ENCODE measurements around the gene TDRD12.

GRCh38 chr19:32808236-32808635, 88.7 kb downstream of the TDRD12 start:
- TF ChIP-seq CTCF (IDR thresholded peaks at IDR 0.05) = no peak
- no peak for TF ChIP-seq POLR2A (IDR thresholded peaks at IDR 0.05)
